Adipocyte (in vitro differentiated cells): Measurements from ENCODE around the gene AFF3.
A peak's percentile ranks its signal among the peaks of the same experiment; 100 is the strongest.
"Not testable (repeated sequence)": the region's sequence is repeated elsewhere in the genome, so short reads cannot be mapped to it uniquely, and the experiment has no call there.

Experiments
- DNase-seq: peaks from one replicate; pipeline ENCODE4 v3.0.0-alpha.2; 2015; ENCODE audit warnings: low read depth
- H3K27me3 ChIP-seq: replicated peaks from 2 replicates; pipeline ENCODE4 v1.7.0; 2013; ENCODE audit warnings: mild to moderate bottlenecking, low read length, moderate library complexity; ENCODE audit not compliant: control insufficient read depth, insufficient read depth
- H3K36me3 ChIP-seq: 2 replicates; pipeline ENCODE4 v1.7.0; 2013; ENCODE audit warnings: low read length, mild to moderate bottlenecking, moderate library complexity; ENCODE audit not compliant: control insufficient read depth, insufficient read depth, severe bottlenecking
- H3K4me1 ChIP-seq: 2 replicates; pipeline ENCODE4 v1.7.0; 2013; ENCODE audit warnings: mild to moderate bottlenecking, low read length, moderate library complexity; ENCODE audit not compliant: control insufficient read depth, insufficient read depth
- H3K4me3 ChIP-seq: 2 replicates; pipeline ENCODE4 v1.7.0; 2013; ENCODE audit warnings: mild to moderate bottlenecking, low read length, moderate library complexity
- H3K9ac ChIP-seq: 2 replicates; pipeline ENCODE4 v1.7.0; 2013; ENCODE audit warnings: mild to moderate bottlenecking, low read length, moderate library complexity
- H3K9me3 ChIP-seq: 2 replicates; pipeline ENCODE4 v1.7.0; 2013; ENCODE audit warnings: mild to moderate bottlenecking, low read length, moderate library complexity; ENCODE audit not compliant: control insufficient read depth

Gene AFF3

DNA sequence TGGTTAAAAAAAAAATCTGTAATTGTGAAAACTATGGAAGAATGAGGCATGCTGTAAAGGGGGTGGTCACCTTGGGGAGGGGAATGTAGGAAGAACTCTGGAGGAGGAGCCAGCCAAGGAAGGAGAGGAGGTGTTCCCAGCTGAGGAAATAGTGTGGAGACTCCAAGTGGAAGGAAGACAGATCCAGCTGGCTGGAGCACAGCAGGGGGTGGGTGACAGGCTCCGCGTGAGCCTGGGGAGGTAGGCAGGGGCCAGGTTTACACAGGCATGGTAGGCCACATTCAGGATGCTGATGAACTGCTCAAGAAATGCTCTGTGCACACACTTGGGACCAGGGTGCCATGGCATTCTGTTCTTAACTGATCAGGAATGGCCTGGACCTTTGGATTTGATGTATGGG lies 16.8 kb downstream of the AFF3 start:
- H3K36me3 ChIP-seq: no peaks in the 10 kb centered on the region
- no peak for DNase-seq
- H3K4me1 ChIP-seq: no peaks in the 10 kb centered on the region
- no peaks in the 10 kb centered on the region for H3K9me3 ChIP-seq
- H3K4me3 ChIP-seq: no peak overlapping the region
- H3K27me3 ChIP-seq: no peaks in the 10 kb centered on the region
- H3K9ac ChIP-seq: no peak overlapping the region

DNA sequence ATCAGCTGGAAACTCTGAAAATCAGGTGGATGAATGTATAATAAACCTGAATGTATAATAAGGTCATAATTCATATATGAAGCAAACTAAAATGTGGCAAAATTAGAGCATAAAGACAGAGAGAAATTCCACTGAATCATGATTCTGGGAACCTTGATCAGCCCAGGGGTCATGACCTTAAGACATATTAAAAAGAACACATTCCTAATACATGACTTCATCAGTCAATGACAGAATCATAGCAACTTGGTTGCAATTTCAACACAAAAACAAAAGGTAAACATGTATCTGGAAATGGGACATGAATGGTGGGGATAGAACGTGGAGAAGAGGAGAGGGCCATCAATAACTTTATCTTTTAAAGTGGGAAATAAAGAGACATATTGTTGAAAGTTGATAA lies 17.6 kb downstream of the AFF3 start:
- Histone ChIP-seq H3K36me3 (no peaks in the 10 kb centered on the region), H3K9me3 (no peaks in the 10 kb centered on the region), H3K9ac (no peak overlapping the region), H3K4me1 (no peaks in the 10 kb centered on the region), H3K27me3 (no peaks in the 10 kb centered on the region), H3K4me3 (no peak overlapping the region)
- DNase-seq: no peak

DNA sequence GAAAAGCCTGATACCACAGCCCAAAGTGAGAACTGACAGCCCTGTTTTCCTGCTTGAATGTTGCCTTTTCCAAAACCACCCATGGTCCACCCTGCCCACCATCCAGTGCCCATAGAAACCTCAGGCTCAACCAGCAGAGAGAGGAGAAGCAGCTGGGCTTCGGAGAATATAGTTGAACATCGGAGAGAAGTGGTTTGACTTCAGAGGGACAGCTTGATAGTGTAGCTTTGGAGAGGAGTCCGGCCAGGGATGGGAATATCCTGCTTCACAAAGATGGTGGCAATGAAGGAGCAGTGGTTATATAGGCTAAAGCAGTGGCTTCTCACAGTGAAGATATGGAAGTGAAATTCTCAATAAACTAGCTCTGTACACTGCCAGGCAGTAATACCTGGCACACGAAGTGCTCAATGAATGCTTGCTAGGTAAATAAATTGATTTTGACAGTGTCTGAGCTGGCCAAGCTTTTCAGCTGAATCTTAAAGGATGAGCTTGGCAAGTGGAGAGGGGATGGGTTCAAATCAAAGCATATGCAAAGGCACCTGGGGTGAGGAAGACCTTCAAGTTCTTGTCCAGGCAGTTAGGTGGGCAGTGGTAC lies 21.2 kb downstream of the AFF3 start:
- H3K27me3 ChIP-seq: no peaks in the 10 kb centered on the region
- H3K9me3 ChIP-seq: peaks cover 16% of the 10 kb centered on the region
- no peak for DNase-seq
- H3K36me3 ChIP-seq: no peaks in the 10 kb centered on the region
- H3K9ac ChIP-seq: no peak overlapping the region
- no peaks in the 10 kb centered on the region for H3K4me1 ChIP-seq
- no peak overlapping the region for H3K4me3 ChIP-seq

DNA sequence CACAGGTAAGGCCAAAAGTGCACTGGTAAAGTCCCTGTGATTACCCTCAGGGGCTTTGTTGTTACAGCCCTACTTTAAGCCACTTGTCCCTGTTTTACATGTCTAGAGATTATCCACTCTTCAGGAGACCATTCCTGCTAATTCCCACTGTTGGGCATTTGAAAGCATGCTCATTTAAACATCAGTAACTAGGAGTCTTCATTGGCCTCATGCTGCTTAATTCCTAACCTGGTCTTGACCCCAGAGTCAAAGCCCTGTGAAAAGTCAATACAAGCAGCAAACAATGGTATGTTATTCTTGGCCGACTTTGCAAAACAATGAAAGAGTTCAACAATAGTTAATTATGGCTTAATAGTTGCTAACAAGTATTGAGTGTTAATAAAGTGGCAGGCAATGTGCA lies 23.2 kb downstream of the AFF3 start:
- no peak for DNase-seq
- Histone ChIP-seq H3K27me3 (no peaks in the 10 kb centered on the region), H3K4me1 (no peaks in the 10 kb centered on the region), H3K4me3 (no peak overlapping the region), H3K9me3 (peaks cover 26% of the 10 kb centered on the region), H3K9ac (no peak overlapping the region), H3K36me3 (no peaks in the 10 kb centered on the region)

DNA sequence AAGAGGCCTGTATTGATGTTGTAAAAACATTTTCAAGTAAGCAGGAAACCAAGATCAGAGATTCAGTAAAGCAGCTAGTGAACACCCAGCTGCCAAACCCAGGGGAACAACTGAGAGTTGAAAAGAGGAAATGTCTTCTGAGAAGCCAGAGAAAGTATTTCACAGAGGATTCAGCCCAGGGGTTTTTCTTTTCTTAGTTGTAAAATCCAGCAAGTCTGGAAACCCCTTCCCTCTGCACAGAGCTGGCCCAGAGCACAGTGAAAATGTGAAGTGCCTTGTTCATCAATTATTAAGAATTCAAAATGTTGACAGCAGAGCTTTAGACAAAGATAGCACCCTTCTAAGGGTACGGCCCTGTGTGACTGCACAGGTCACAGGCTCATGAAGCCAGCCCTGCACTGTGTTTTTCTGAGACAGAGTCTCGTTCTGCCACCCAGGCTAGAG lies 28.4 kb downstream of the AFF3 start:
- H3K9me3 ChIP-seq: peaks cover 26% of the 10 kb centered on the region
- peaks cover 38% of the 10 kb centered on the region for H3K27me3 ChIP-seq
- DNase-seq: no peak
- H3K36me3 ChIP-seq: no peaks in the 10 kb centered on the region
- no peaks in the 10 kb centered on the region for H3K4me1 ChIP-seq
- H3K4me3 ChIP-seq: no peak overlapping the region
- no peak overlapping the region for H3K9ac ChIP-seq

DNA sequence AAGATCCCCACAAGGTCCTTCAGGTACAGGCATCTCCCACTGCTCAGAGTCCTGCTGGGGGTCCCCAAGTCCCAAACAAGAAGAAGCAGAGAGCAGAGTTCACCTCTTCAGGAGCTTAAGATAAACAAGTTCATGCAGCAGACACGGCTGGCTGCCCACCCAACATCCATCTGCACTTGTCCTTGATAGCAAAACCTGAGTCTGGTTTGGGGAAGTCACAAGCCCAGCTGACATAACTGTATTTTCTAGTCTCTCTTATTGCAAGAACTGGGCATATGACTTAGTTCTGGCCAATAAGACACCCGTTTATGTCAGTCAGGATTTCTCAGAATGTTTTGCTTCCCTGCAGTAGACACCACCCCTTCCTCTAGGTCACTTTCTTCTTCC lies 31.8 kb downstream of the AFF3 start:
- H3K4me3 ChIP-seq: no peak overlapping the region
- H3K27me3 ChIP-seq: peaks cover 66% of the 10 kb centered on the region
- no peaks in the 10 kb centered on the region for H3K4me1 ChIP-seq
- no peak for DNase-seq
- peaks cover 4% of the 10 kb centered on the region for H3K9me3 ChIP-seq
- no peaks in the 10 kb centered on the region for H3K36me3 ChIP-seq
- H3K9ac ChIP-seq: no peak overlapping the region

DNA sequence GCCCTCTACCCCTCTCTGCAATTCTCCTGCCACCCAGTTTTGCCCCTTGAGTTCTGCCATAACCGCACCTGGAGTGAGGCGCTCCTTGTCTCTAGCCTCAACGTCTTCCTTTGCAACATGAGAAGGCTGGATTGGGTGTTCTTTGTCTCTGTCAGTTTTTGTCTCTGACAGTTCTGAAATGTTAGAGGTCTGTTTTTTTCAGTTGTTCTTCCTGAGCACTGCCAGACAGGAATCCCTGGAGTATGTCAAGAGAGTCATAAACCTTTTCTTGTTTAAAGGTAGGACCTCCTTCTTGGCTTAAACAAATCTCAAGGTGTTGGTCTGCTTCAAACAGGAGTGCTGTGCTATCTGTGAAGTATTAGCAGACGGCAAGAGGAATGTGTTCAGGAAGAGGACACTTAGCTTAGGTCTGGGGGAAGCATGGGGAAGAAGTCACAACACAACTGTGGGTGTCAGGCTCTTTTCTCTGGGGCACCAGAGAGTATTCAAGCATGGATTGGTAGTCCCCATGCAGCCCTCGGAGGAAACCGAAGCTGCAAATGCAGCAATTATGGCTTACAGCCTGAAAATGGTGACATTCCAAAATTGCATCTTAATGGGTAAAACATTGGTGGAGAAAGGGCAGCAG lies 32.3 kb downstream of the AFF3 start:
- no peak for DNase-seq
- Histone ChIP-seq H3K9ac (no peak overlapping the region), H3K4me1 (no peaks in the 10 kb centered on the region), H3K36me3 (no peaks in the 10 kb centered on the region), H3K4me3 (no peak overlapping the region), H3K27me3 (peaks cover 71% of the 10 kb centered on the region), H3K9me3 (no peaks in the 10 kb centered on the region)

DNA sequence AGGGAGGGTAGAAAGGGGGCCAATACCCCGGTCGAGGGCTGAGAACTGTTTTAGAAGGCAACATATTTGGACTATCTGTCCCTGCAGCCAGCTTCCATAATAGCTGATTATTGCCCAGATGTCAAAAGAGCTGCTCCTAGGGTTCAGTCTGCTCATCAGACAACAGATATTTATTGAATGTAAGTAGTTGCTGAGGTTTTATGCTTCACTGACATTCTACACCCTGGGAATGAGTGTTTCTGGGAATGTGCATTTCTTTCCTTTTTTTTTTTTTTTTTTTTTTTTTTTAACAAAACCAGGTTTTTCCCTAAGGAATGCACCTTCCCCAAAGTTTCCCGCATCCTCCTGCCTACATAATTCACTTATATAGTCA lies 33.8 kb downstream of the AFF3 start:
- not testable (repeated sequence) for H3K4me1 ChIP-seq, H3K9ac ChIP-seq, H3K9me3 ChIP-seq, H3K36me3 ChIP-seq, H3K4me3 ChIP-seq
- peaks cover 68% of the 10 kb centered on the region for H3K27me3 ChIP-seq
- peak; percentile 44 for DNase-seq

DNA sequence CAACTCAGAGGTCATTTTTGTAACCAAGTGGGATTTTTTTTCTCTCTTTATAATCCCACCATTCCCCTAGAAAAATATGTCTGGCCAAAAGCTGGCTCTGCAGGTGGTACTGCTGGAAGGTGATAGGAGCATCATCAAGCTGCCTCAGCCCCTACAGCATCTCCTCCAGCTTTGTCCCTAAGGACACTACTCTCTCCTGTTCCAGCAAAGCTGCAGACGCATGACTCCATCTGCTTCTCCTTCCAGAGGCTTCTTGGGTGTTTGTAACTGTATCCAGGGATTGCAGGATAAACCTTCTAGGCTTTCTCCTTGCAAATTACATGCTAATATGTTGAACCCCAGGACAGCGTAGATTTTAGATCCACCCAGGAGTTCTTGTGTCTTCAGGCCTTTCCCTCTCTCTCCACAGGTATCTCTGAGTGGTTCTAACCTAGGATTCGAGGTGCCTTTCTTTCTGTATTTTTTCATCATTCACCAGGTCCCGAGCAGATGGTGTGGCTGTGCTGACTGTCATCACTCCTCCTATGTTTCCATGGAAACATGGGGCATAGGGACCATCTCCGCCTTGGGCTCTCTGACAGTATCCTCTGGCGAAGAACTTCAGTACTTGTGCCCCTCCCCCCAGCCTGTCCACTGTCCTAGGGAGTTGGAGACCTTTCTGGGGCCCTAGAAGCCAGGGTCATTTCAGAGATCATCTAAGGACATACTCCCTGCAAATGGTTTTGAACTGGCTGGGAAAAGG lies 34.3 kb downstream of the AFF3 start:
- Histone ChIP-seq H3K4me1 (no peaks in the 10 kb centered on the region), H3K27me3 (peaks cover 62% of the 10 kb centered on the region)
- DNase-seq: no peak

DNA sequence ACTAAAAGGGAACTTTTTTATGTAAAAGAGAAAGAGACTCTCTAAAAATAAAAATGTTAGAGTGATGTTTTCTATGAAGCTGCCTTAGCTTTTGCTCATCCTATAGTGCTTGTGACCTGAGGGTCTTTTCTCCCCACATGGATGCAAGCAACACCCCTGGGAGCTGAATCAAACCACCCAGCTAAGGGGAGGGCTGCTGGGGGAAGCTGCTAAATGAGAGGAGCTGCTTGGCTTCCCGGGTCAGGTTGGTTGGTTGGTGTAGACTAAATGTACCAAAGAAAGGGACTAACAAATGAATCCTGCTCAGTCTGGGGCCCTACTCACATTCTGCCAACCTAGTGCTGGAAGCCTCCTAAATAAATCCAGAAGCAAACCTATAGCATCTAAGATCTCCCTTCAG lies 35.0 kb downstream of the AFF3 start:
- H3K9ac ChIP-seq: no peak overlapping the region
- no peak for DNase-seq
- H3K4me1 ChIP-seq: no peaks in the 10 kb centered on the region
- no peaks in the 10 kb centered on the region for H3K36me3 ChIP-seq
- no peaks in the 10 kb centered on the region for H3K9me3 ChIP-seq
- H3K27me3 ChIP-seq: peaks cover 58% of the 10 kb centered on the region
- no peak overlapping the region for H3K4me3 ChIP-seq

More for the DNA sequence above, 34.3 kb downstream of the AFF3 start:
- no peak overlapping the region for H3K4me3 ChIP-seq
- no peak overlapping the region for H3K9ac ChIP-seq
- no peaks in the 10 kb centered on the region for H3K36me3 ChIP-seq
- no peaks in the 10 kb centered on the region for H3K9me3 ChIP-seq

DNA sequence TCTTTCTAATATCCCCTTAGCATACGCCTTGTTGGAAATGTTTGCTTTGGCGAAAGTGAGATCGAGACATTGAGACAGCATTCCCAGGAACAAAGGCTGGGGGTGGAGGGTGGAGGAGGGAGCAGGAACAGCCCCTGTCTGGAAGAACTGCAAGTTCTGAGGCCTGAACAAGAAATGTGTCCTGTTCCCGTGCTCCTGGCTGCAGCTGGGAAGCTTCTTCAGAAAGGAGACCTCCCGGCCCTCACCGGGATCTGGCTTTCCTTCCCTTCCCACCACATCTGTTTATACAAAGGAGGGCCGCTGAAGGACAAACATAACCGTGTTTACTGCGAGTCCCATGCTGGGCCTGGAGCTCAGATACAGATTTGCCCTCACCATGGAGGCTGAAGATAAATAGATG lies 35.9 kb downstream of the AFF3 start:
- H3K4me1 ChIP-seq: no peaks in the 10 kb centered on the region
- H3K9me3 ChIP-seq: no peaks in the 10 kb centered on the region
- H3K9ac ChIP-seq: no peak overlapping the region
- no peaks in the 10 kb centered on the region for H3K36me3 ChIP-seq
- H3K27me3 ChIP-seq: peaks cover 50% of the 10 kb centered on the region
- DNase-seq: no peak
- H3K4me3 ChIP-seq: no peak overlapping the region
